Activated naive CD8-positive, alpha-beta T cell (primary cell): ENCODE data around the gene SLC25A13.
"Not testable (repeated sequence)": the region's sequence is repeated elsewhere in the genome, so short reads cannot be mapped to it uniquely, and the experiment has no call there.

Experiments used
- H3K27ac Mint-ChIP-seq: one replicate; pipeline ENCODE4 v1.8.0; 2021; ENCODE audit warnings: mixed read lengths
- H3K27me3 Mint-ChIP-seq: one replicate; pipeline ENCODE4 v1.8.0; 2021; ENCODE audit warnings: mixed read lengths
- H3K36me3 Mint-ChIP-seq: one replicate; pipeline ENCODE4 v1.8.0; 2021; ENCODE audit warnings: mixed read lengths
- H3K4me1 Mint-ChIP-seq: one replicate; pipeline ENCODE4 v1.8.0; 2021; ENCODE audit warnings: low read depth, mixed read lengths
- H3K4me3 Mint-ChIP-seq: one replicate; pipeline ENCODE4 v1.8.0; 2021; ENCODE audit warnings: mild to moderate bottlenecking, mixed read lengths
- H3K9me3 Mint-ChIP-seq: one replicate; pipeline ENCODE4 v1.8.0; 2021; ENCODE audit warnings: low read depth, mixed read lengths

The SLC25A13 gene

GRCh38 chr7:96297446-96297845, 24.5 kb downstream of the SLC25A13 start:
- H3K9me3 Mint-ChIP-seq, H3K27ac Mint-ChIP-seq: not testable (repeated sequence)
- peaks cover 11% of the 10 kb centered on the region for H3K36me3 Mint-ChIP-seq

GRCh38 chr7:96293911-96294310, 28.0 kb downstream of the SLC25A13 start:
- H3K9me3 Mint-ChIP-seq, H3K4me3 Mint-ChIP-seq, H3K27ac Mint-ChIP-seq, H3K27me3 Mint-ChIP-seq, H3K4me1 Mint-ChIP-seq: not testable (repeated sequence)
- H3K36me3 Mint-ChIP-seq: peaks cover 22% of the 10 kb centered on the region

More at GRCh38 chr7:96297446-96297845, 24.5 kb downstream of the SLC25A13 start:
- H3K4me1 Mint-ChIP-seq: peaks cover 11% of the 10 kb centered on the region
- H3K27me3 Mint-ChIP-seq, H3K4me3 Mint-ChIP-seq: not testable (repeated sequence)

DNA sequence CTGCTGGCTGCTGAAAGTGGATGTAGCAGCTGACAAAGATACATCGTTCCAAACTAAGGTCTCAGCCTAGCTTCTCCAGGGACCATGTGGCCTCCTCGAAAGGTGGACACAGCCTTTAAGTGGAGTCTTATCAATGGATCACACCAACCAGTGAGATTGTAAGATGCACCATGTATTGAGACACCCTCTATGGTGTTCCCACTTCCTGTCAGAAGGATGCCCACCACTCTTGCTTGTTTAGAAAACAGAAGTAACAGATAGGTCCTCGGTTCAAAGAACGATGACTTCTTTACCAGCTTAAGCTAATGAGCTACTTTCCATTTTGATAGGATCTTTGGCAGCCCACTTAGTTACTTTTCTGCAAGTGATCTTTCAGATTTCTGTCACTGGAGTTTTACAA, 34.3 kb downstream of the SLC25A13 start:
- Mint-ChIP-seq H3K36me3 (peaks cover 21% of the 10 kb centered on the region), H3K27ac (no peak overlapping the region), H3K9me3 (peaks cover 3% of the 10 kb centered on the region), H3K4me1 (peaks cover 44% of the 10 kb centered on the region), H3K27me3 (no peaks in the 10 kb centered on the region), H3K4me3 (no peak overlapping the region)

GRCh38 chr7:96287132-96287531, 34.8 kb downstream of the SLC25A13 start:
- Mint-ChIP-seq H3K9me3 (peaks cover 3% of the 10 kb centered on the region), H3K27me3 (no peaks in the 10 kb centered on the region), H3K27ac (no peak overlapping the region), H3K4me3 (no peak overlapping the region), H3K36me3 (peaks cover 21% of the 10 kb centered on the region), H3K4me1 (peaks cover 44% of the 10 kb centered on the region)

GRCh38 chr7:96285579-96285978, 36.3 kb downstream of the SLC25A13 start:
- peaks cover 3% of the 10 kb centered on the region for H3K9me3 Mint-ChIP-seq
- H3K4me1 Mint-ChIP-seq: peaks cover 42% of the 10 kb centered on the region
- H3K27me3 Mint-ChIP-seq: no peaks in the 10 kb centered on the region
- peak overlapping the region; percentile 89 for H3K27ac Mint-ChIP-seq
- H3K36me3 Mint-ChIP-seq: peaks cover 16% of the 10 kb centered on the region
- peak overlapping the region; percentile 51 for H3K4me3 Mint-ChIP-seq

DNA sequence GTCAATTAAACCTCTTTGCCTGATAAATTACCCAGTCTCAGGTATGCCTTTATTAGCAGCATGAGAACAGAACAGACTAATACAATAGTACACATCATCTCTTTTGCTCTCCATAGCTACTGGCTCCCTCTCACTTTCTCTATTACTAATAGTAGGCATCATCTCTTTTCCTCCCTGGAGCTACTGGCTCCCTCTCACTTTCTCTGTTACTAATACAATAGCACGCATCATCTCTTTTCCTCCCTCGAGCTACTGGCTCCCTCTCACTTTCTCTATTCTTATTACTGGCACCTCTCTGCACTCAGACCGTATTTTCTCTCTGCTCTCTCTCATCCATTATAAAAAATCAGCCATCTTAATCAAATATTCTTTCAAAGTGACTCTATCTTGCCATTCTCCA, 37.1 kb downstream of the SLC25A13 start:
- Mint-ChIP-seq H3K27ac (peak overlapping the region; percentile 89), H3K4me1 (peaks cover 41% of the 10 kb centered on the region), H3K4me3 (peak overlapping the region; percentile 51), H3K9me3 (peaks cover 3% of the 10 kb centered on the region), H3K27me3 (no peaks in the 10 kb centered on the region), H3K36me3 (peaks cover 15% of the 10 kb centered on the region)

- Mint-ChIP-seq H3K27me3 (no peaks in the 10 kb centered on the region), H3K27ac (peak overlapping the region; percentile 89), H3K9me3 (peaks cover 3% of the 10 kb centered on the region), H3K36me3 (peaks cover 10% of the 10 kb centered on the region), H3K4me1 (peaks cover 41% of the 10 kb centered on the region), H3K4me3 (no peak overlapping the region)
Observed at GRCh38 chr7:96284240-96284639, 37.7 kb downstream of the SLC25A13 start.

- peaks cover 3% of the 10 kb centered on the region for H3K9me3 Mint-ChIP-seq
- H3K4me3 Mint-ChIP-seq: no peak overlapping the region
- no peaks in the 10 kb centered on the region for H3K27me3 Mint-ChIP-seq
- peaks cover 10% of the 10 kb centered on the region for H3K36me3 Mint-ChIP-seq
- H3K4me1 Mint-ChIP-seq: peaks cover 40% of the 10 kb centered on the region
- H3K27ac Mint-ChIP-seq: no peak overlapping the region
Observed at GRCh38 chr7:96282835-96283234, 39.1 kb downstream of the SLC25A13 start.

GRCh38 chr7:96277921-96278320, 44.0 kb downstream of the SLC25A13 start:
- Mint-ChIP-seq H3K4me3 (no peak overlapping the region), H3K27me3 (no peaks in the 10 kb centered on the region), H3K27ac (no peak overlapping the region), H3K9me3 (no peaks in the 10 kb centered on the region), H3K4me1 (no peaks in the 10 kb centered on the region), H3K36me3 (peaks cover 25% of the 10 kb centered on the region)

DNA sequence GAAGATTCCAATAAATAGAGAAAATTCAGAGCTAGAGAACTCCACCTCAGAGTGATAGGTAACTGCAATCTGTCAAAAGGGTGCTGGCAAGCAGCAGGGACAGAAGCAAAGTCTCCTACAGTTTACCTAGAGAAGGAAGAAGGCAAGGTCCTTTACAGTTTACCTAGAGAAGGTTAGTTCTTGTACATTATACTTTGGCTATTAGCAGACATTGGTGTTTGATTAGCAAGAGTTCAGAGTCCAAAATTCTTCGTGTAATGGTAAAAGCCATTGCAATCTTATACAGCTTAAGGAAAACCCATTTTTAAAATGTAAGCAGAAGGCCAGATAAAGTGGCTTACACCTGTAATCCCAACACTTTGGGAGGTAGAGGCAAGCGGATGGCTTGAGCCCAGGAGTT, 45.9 kb downstream of the SLC25A13 start:
- Mint-ChIP-seq H3K27ac (no peak overlapping the region), H3K27me3 (no peaks in the 10 kb centered on the region), H3K9me3 (peaks cover under 1% of the 10 kb centered on the region), H3K36me3 (peaks cover 29% of the 10 kb centered on the region), H3K4me1 (no peaks in the 10 kb centered on the region), H3K4me3 (no peak overlapping the region)

DNA sequence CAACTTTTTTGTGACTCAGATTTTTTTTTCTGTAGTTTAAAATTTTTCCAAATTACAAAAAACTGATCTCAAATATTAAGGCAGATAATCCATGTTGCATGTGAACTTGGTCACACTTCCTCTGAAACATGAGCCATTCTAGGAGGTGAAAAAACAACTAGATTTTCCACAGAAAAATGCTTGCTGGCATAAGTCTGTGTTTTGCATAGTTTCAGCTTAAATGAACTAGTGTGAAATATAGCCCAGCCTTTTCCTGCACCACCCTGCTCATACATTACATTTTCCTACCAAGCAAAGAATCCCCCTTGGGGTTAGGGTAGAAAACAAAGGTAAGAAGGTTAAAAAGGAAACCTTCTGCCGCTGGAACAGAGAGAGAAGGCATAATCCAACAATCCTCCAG, 48.2 kb downstream of the SLC25A13 start:
- H3K36me3 Mint-ChIP-seq: peaks cover 37% of the 10 kb centered on the region
- H3K27me3 Mint-ChIP-seq: no peaks in the 10 kb centered on the region
- H3K4me3 Mint-ChIP-seq: no peak overlapping the region
- peaks cover 3% of the 10 kb centered on the region for H3K9me3 Mint-ChIP-seq
- H3K27ac Mint-ChIP-seq: no peak overlapping the region
- H3K4me1 Mint-ChIP-seq: no peaks in the 10 kb centered on the region

- Mint-ChIP-seq H3K27ac (no peak overlapping the region), H3K4me3 (no peak overlapping the region), H3K9me3 (peaks cover 3% of the 10 kb centered on the region), H3K27me3 (no peaks in the 10 kb centered on the region), H3K36me3 (peaks cover 26% of the 10 kb centered on the region), H3K4me1 (peaks cover 6% of the 10 kb centered on the region)
Observed at GRCh38 chr7:96269246-96269994, 52.5 kb downstream of the SLC25A13 start.

- Mint-ChIP-seq H3K27ac (no peak overlapping the region), H3K4me3 (no peak overlapping the region), H3K36me3 (peaks cover 25% of the 10 kb centered on the region)
Observed at GRCh38 chr7:96266580-96266979, 55.3 kb downstream of the SLC25A13 start.

GRCh38 chr7:96266015-96266414, 55.9 kb downstream of the SLC25A13 start:
- no peaks in the 10 kb centered on the region for H3K27me3 Mint-ChIP-seq
- H3K9me3 Mint-ChIP-seq: peaks cover 3% of the 10 kb centered on the region
- H3K27ac Mint-ChIP-seq: no peak overlapping the region
- H3K4me3 Mint-ChIP-seq: no peak overlapping the region
- H3K4me1 Mint-ChIP-seq: peaks cover 13% of the 10 kb centered on the region
- H3K36me3 Mint-ChIP-seq: peaks cover 23% of the 10 kb centered on the region

More at GRCh38 chr7:96266580-96266979, 55.3 kb downstream of the SLC25A13 start:
- Mint-ChIP-seq H3K4me1 (peaks cover 13% of the 10 kb centered on the region), H3K9me3 (peaks cover 3% of the 10 kb centered on the region), H3K27me3 (no peaks in the 10 kb centered on the region)

GRCh38 chr7:96253964-96254363, 67.9 kb downstream of the SLC25A13 start:
- H3K27me3 Mint-ChIP-seq: no peaks in the 10 kb centered on the region
- no peak overlapping the region for H3K4me3 Mint-ChIP-seq
- H3K4me1 Mint-ChIP-seq: peaks cover 14% of the 10 kb centered on the region
- H3K27ac Mint-ChIP-seq: no peak overlapping the region
- H3K36me3 Mint-ChIP-seq: peaks cover 29% of the 10 kb centered on the region
- H3K9me3 Mint-ChIP-seq: peaks cover 13% of the 10 kb centered on the region

GRCh38 chr7:96253441-96253840, 68.5 kb downstream of the SLC25A13 start:
- no peaks in the 10 kb centered on the region for H3K27me3 Mint-ChIP-seq
- H3K27ac Mint-ChIP-seq: no peak overlapping the region
- no peak overlapping the region for H3K4me3 Mint-ChIP-seq

More at GRCh38 chr7:96253441-96253840, 68.5 kb downstream of the SLC25A13 start:
- Mint-ChIP-seq H3K36me3 (peaks cover 29% of the 10 kb centered on the region), H3K9me3 (peaks cover 13% of the 10 kb centered on the region), H3K4me1 (peaks cover 14% of the 10 kb centered on the region)
